ENCODE measurements around the gene TGM3.
A peak's percentile ranks its signal among the peaks of the same experiment; 100 is the strongest.

TGM3 gene

DNA sequence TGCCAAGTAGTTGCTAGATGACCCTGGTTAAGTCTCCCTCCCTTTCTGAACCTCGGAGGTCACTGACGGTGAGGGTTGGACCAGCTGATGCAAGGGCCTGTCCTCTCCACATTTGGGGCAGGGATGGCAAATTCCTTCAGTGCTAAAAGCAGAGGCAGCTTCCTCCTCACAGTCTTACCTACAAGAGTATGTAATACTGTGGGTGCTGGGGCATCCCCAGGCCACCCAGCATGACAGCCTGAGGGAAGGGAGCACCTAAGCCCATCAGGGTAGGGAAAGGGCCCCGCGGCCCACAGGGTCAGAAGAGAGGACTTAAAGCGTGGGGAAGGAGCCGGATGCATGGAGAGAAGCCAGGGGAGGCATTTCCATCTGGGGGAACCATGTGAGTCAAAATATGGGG is 38.0 kb downstream of the TGM3 start:
- no peak overlapping the region for H3K4me3 Mint-ChIP-seq
- DNase-seq (ENCODE audit: low spot score in 2 of 2): no peak
- no peaks in the 10 kb centered on the region for H3K36me3 Mint-ChIP-seq
- H3K27ac Mint-ChIP-seq: no peak overlapping the region
- H3K9me3 Mint-ChIP-seq: no peaks in the 10 kb centered on the region
- H3K4me1 Mint-ChIP-seq: no peaks in the 10 kb centered on the region
- no peak for ATAC-seq

DNA sequence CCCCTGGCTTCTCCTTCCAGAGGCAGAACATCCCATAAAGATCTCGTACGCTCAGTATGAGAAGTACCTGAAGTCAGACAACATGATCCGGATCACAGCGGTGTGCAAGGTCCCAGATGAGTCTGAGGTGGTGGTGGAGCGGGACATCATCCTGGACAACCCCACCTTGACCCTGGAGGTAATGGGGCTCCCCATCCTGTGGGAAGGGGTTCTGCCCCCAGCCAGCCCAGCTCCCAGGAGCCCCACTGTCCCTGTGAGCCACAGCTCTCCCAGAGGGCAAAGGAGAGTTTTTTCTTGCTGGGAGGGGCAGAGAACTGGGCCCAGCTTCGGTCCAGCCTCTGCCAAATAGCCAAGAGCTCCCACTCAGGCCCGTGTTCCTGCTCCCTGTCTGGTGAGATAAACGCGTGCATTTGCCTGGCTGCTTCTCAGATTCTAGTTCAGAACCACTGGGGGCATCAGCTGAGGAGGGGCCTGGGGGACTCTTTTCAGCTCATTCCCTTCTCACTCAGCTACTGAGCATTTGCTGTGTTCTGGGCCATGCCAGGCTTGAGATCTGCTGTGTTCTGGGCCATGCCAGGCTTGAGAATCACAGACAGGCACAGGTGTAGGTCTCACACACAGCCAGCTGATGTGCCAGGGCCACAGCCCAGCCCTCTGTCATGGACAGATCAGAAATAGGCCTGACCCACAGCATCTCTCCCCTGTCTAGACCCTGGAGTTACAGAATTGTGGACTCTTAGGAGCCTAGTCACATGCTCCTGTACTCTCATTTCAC is 39.5 kb downstream of the TGM3 start:
- ATAC-seq: no peak
- H3K4me3 Mint-ChIP-seq: no peak overlapping the region
- H3K4me1 Mint-ChIP-seq: no peaks in the 10 kb centered on the region
- no peak overlapping the region for H3K27ac Mint-ChIP-seq
- no peak for DNase-seq (ENCODE audit: low spot score in 2 of 2)
- no peaks in the 10 kb centered on the region for H3K9me3 Mint-ChIP-seq
- no peaks in the 10 kb centered on the region for H3K36me3 Mint-ChIP-seq

DNA sequence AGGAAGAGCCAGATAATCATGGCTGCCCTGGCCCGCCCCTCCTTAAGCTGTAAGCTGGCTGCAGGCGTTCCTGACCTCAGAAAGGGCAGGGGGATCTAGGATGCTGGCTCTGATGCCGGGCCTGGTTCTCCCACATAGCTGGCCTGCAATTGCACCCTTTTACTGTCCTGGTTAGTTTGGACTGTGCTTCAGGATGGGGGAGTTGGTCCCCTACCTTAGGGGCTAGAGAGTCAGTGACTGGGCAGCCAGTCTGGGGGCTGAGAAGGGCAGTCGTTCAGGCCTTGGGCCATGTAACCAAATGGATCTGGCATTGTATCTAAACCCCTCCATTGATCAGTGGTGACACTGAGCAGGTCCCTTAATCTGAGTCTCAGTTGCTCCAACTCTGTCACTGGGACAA is 40.7 kb downstream of the TGM3 start:
- Mint-ChIP-seq H3K4me3 (no peak overlapping the region), H3K36me3 (no peaks in the 10 kb centered on the region), H3K9me3 (no peaks in the 10 kb centered on the region), H3K27ac (no peak overlapping the region), H3K4me1 (no peaks in the 10 kb centered on the region)
- no peak for ATAC-seq
- DNase-seq (ENCODE audit: low spot score in 2 of 2): peak in 1 of 2 donors; percentile 15

DNA sequence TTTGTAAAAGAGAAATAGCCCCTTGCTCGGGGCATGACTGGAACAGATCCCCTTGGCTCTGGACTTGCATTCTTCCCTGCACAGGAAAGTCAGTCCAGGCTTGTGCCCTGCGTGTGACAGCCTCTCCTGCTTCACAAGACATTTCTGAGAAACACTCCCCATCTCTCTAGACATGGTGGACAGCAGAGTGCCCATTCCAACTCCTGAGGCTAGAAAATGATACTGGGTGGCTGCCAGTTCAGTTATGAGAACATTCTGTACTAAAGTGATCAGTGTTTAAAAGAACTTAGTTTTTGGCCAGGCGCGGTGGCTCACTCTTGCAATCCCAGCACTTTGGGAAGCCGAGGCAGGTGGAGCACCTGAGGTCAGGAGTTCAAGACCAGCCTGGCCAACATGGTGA is 41.3 kb downstream of the TGM3 start:
- Mint-ChIP-seq H3K36me3 (no peaks in the 10 kb centered on the region), H3K4me1 (no peaks in the 10 kb centered on the region), H3K9me3 (no peaks in the 10 kb centered on the region), H3K27ac (no peak overlapping the region), H3K4me3 (no peak overlapping the region)
- DNase-seq (ENCODE audit: low spot score in 2 of 2): peak in 1 of 2 donors; percentile 22
- no peak for ATAC-seq

DNA sequence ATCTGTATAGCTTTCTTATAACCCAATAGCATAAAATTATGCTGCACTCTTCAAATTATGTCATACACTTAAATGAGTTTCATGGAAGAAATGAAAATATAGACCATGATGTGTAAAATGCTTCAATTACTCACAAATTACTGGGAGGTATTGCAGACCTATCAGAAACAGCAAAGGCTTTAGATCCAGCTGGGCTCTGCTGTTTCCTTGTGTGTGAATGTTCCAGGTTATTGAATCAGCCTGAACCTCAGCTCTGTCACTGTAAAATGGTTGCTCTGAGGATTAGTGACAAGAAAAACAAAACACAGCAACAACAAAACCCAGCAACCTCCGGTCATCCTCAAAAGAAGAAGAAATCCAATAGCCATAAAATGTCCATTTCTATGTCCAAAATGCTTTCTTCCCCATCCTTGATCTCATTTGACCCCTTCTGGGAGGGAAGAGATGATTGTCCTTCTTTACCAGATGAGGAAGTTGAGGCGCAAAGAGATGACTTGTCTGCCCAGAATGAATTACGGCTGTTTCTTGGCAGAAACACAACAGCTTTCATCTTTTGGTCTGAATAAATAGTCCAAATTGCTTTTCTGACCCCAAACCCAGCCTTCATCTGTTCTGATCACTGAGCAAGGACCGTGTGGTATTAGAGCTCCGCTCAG is 42.7 kb downstream of the TGM3 start:
- no peaks in the 10 kb centered on the region for H3K9me3 Mint-ChIP-seq
- no peak for ATAC-seq

DNA sequence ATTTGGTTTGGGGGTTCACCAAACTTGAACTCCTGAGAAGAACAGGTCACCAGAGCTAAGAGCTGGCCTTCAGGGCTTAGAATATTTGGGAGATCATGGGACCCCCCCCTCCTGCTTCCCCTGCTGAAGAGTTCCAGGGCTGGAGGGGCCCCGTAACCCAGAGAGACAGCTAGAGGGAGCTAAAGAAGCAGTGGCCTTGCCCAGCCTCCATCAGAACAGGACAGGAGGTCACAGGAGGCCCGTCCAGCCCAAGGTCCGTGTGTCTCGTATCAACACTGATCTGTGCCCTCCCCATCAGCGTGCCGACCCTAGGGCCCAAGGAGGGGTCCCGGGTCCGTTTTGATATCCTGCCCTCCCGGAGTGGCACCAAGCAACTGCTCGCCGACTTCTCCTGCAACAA is 44.3 kb downstream of the TGM3 start:
- H3K9me3 Mint-ChIP-seq: no peaks in the 10 kb centered on the region
- ATAC-seq: no peak

More for the DNA sequence above, 42.7 kb downstream of the TGM3 start:
- no peak for DNase-seq (ENCODE audit: low spot score in 2 of 2)
- no peaks in the 10 kb centered on the region for H3K4me1 Mint-ChIP-seq
- no peaks in the 10 kb centered on the region for H3K36me3 Mint-ChIP-seq
- H3K4me3 Mint-ChIP-seq: no peak overlapping the region
- no peak overlapping the region for H3K27ac Mint-ChIP-seq

DNA sequence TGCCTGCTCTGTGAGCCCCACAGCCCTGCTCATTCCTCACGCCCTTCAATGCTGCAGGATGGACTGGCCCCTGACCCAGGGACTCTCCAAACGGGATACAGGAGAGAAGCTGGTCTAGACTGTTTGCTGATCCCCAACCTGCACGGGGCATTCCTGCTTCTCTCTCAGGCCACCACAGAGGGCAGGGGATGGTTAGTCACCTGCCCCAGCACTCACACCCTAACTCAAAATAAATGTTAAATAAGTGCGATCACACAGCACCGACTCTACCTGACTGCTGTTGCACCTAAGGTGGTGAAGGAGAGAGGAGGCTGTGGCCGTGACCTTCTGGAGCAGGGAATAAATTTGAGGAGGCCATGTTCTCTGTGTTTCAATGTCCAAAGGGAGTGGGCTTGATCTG is 45.0 kb downstream of the TGM3 start:
- H3K4me3 Mint-ChIP-seq: no peak overlapping the region
- no peak overlapping the region for H3K27ac Mint-ChIP-seq
- no peaks in the 10 kb centered on the region for H3K9me3 Mint-ChIP-seq
- no peaks in the 10 kb centered on the region for H3K4me1 Mint-ChIP-seq
- DNase-seq (ENCODE audit: low spot score in 2 of 2) (no peak), ATAC-seq (no peak)
- no peaks in the 10 kb centered on the region for H3K36me3 Mint-ChIP-seq

More for the DNA sequence above, 44.3 kb downstream of the TGM3 start:
- H3K27ac Mint-ChIP-seq: no peak overlapping the region
- DNase-seq (ENCODE audit: low spot score in 2 of 2): peak in 1 of 2 donors; percentile 29
- H3K4me1 Mint-ChIP-seq: no peaks in the 10 kb centered on the region
- no peak overlapping the region for H3K4me3 Mint-ChIP-seq
- H3K36me3 Mint-ChIP-seq: no peaks in the 10 kb centered on the region

DNA sequence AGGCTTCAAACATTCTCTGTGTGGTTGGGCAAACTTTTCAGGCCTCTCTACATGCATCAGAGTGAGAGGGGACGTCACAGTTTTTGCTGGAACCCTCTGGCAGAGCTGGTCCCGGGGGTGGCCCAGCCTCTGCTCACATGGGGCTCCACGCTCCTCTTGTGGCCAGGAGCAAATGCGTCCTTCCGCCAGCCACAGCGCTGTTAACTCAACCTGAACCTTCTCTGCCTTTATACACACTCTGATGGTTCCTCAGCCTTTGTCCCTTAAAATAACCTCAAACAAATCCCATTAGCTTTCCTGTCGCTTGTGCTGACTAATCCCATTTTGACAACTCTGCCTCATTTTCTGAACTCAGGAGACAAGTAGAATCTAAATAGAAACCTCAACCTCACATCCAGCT is 45.5 kb downstream of the TGM3 start:
- H3K4me3 Mint-ChIP-seq: no peak overlapping the region
- DNase-seq (ENCODE audit: low spot score in 2 of 2): peak in 1 of 2 donors; percentile 8
- H3K9me3 Mint-ChIP-seq: no peaks in the 10 kb centered on the region
- ATAC-seq: no peak
- H3K4me1 Mint-ChIP-seq: no peaks in the 10 kb centered on the region
- no peak overlapping the region for H3K27ac Mint-ChIP-seq
- H3K36me3 Mint-ChIP-seq: no peaks in the 10 kb centered on the region

DNA sequence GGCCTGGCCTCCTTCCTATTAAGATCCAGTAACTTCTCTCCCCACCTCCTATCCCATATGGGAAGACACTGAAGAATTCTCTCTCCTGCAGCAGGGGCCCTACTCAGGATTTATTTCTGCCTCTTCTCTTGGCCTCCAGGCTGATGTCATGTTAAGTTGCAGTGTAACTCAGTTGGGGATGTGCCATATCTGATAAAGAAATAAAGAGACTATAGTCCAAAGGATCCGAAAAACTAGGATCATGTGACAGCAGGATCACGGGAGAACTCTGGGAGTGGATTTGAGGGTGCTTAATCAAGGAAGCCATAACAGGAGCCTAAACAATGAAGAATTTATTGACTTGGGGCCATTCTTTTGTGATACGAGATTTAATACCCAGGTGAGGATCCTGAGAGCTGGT is 46.4 kb downstream of the TGM3 start:
- no peak for ATAC-seq
- Mint-ChIP-seq H3K4me1 (no peaks in the 10 kb centered on the region), H3K27ac (no peak overlapping the region), H3K4me3 (no peak overlapping the region), H3K36me3 (no peaks in the 10 kb centered on the region), H3K9me3 (no peaks in the 10 kb centered on the region)
- no peak for DNase-seq (ENCODE audit: low spot score in 2 of 2)

DNA sequence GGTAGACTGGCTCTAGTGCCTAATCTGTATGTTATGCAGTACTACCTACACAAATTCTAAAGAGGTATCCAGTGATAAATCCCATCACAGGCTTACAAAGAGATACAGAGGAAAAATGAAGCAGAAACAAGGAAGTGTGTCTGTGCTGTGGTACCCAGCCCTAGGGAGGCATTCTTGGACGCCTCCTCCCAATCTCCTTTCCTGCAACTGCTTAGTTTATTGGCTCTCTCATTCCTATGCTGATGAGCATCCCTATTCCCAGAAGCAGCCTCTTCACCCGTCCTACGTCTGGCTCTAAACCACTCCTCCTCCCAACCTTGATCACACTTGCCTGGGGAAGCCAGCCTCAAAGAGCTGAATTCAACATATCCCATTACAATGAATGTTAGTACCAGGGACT is 50.4 kb downstream of the TGM3 start:
- H3K27ac Mint-ChIP-seq: no peak overlapping the region
- ATAC-seq (no peak), DNase-seq (ENCODE audit: low spot score in 2 of 2) (no peak)
- H3K4me1 Mint-ChIP-seq: no peaks in the 10 kb centered on the region
- no peak overlapping the region for H3K4me3 Mint-ChIP-seq
- no peaks in the 10 kb centered on the region for H3K9me3 Mint-ChIP-seq
- H3K36me3 Mint-ChIP-seq: no peaks in the 10 kb centered on the region

DNA sequence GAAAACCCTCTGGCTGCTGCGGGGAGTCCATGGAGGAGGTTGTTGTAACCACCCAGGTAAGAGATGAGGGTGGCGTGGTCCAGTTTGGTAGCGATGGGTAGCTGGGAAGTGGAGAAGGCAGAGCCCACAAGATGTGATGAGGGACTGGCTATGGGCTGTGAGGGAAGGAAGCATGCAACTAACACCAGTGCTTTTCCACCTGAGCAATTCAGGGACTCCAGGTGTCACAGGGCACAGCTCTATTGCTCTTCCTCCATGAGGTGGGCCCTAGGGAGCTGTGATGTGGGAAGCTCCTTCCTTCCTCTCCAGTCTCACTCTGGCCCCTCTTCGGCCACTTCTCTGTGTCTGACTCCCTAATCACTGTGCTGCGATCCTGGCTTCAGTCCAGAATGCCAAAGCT is 52.5 kb downstream of the TGM3 start:
- Mint-ChIP-seq H3K4me3 (no peak overlapping the region), H3K4me1 (no peaks in the 10 kb centered on the region), H3K9me3 (no peaks in the 10 kb centered on the region), H3K36me3 (no peaks in the 10 kb centered on the region), H3K27ac (peak overlapping the region; percentile 51)
- DNase-seq (ENCODE audit: low spot score in 2 of 2): no peak
- ATAC-seq: no peak

DNA sequence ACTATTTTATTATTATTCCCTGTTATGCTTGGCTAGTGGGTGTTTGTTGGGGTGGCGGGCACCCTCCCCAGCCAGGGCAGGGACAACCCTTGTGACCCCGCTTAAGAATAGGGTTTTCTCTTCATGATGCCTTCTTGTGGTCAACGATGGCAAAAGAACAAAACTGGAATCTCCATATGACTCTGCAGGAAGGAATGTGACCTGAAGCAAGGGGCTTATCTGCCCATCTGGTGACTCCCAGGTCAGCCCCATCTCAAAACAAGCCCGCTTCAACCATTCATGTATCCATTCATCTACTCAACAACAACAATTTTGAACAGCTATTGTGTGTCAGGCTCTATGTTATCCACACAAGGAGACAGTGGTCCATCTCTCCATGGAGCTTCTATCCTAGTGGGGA is 54.0 kb downstream of the TGM3 start:
- no peaks in the 10 kb centered on the region for H3K9me3 Mint-ChIP-seq
- H3K4me1 Mint-ChIP-seq: no peaks in the 10 kb centered on the region
- ATAC-seq (no peak), DNase-seq (ENCODE audit: low spot score in 2 of 2) (no peak)
- H3K36me3 Mint-ChIP-seq: no peaks in the 10 kb centered on the region
- H3K4me3 Mint-ChIP-seq: no peak overlapping the region
- no peak overlapping the region for H3K27ac Mint-ChIP-seq

DNA sequence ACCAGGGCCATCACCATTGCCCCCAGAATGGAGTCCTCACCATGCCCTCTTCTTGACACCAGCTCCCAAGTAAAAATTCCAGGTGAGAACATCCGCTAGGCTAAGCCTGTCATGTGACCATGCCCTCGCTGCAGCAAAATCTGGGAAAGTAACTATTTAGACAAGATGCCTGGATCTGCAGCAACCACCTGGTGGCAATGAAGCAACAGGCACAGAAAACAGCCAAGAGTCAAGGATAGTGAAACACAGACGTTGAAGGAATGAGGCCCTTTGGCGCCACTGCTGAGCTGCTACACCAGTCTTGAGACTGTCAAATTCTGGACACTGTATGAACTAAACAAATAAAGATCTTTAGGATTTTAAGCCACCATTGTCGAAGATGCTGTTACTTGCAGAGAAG is 54.8 kb downstream of the TGM3 start:
- no peaks in the 10 kb centered on the region for H3K36me3 Mint-ChIP-seq
- H3K27ac Mint-ChIP-seq: no peak overlapping the region
- no peak for ATAC-seq
- no peaks in the 10 kb centered on the region for H3K9me3 Mint-ChIP-seq
- no peak overlapping the region for H3K4me3 Mint-ChIP-seq
- H3K4me1 Mint-ChIP-seq: no peaks in the 10 kb centered on the region
- DNase-seq (ENCODE audit: low spot score in 2 of 2): no peak

DNA sequence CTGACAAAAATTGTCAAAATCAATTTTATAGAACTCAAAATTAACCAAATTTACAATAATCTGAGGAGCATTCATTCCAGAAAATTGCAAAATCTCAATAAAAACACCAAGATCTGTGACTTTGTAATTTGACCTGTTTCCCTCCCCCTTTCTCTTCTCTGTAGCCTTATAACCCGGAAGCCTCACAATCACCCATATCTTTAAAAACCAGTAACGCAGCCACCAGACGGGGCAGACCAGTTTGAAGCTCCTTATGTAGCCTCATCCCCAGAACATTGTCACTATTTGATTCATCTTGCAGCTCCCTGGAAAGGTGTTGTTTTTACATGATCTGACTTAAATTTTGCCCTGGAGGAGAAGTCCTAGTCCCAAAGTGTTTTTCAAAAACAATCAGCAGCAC is 57.4 kb downstream of the TGM3 start:
- H3K4me1 Mint-ChIP-seq: no peaks in the 10 kb centered on the region
- ATAC-seq (no peak), DNase-seq (ENCODE audit: low spot score in 2 of 2) (no peak)
- H3K4me3 Mint-ChIP-seq: no peak overlapping the region
- no peak overlapping the region for H3K27ac Mint-ChIP-seq
- no peaks in the 10 kb centered on the region for H3K36me3 Mint-ChIP-seq
- H3K9me3 Mint-ChIP-seq: no peaks in the 10 kb centered on the region

DNA sequence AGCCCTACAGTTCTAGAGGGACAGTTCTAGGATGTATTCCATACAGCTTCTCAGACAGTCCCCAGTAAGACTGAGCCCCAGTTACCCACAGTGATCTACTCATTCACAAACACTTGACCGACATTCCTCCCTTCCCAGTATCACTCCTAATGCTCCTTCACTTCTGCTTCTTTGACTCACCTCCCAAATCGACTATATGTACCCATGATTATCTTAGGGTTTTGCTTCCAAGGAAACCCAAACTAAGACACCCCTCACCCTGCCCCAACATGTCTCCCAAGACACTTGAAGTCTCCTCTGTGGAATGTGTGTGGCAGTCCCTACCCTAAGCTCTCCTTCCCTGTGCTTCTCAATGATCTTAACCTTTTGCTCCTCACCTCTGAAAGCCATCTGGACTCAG is 61.3 kb downstream of the TGM3 start:
- H3K9me3 Mint-ChIP-seq: peaks cover 14% of the 10 kb centered on the region
- no peak overlapping the region for H3K27ac Mint-ChIP-seq
- H3K4me1 Mint-ChIP-seq: no peaks in the 10 kb centered on the region
- H3K36me3 Mint-ChIP-seq: no peaks in the 10 kb centered on the region
- DNase-seq (ENCODE audit: low spot score in 2 of 2): peak in 1 of 2 donors; percentile 4
- no peak overlapping the region for H3K4me3 Mint-ChIP-seq
- no peak for ATAC-seq

DNA sequence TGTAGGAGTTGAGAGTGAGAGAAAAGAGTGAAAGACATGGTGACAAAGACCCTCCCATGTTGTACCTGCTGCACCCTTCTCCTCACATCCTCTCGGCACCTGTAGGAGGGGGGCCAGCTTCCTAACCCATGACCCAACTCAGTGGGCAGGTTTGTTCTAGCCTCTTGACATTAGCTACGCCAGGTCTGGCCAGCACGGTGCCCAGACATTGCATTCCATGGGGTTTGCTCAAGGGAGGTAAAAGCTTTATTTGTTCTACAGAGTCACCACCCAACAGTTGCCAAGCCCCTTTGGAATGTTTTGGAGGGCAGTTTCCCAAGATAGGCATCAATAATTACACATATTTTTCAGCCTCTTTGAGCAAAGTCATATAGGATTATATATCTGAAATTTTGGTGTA is 62.2 kb downstream of the TGM3 start:
- H3K4me1 Mint-ChIP-seq: no peaks in the 10 kb centered on the region
- H3K27ac Mint-ChIP-seq: no peak overlapping the region
- DNase-seq (ENCODE audit: low spot score in 2 of 2) (peak in 1 of 2 donors; percentile 10), ATAC-seq (no peak)
- no peaks in the 10 kb centered on the region for H3K36me3 Mint-ChIP-seq
- peaks cover 14% of the 10 kb centered on the region for H3K9me3 Mint-ChIP-seq
- H3K4me3 Mint-ChIP-seq: no peak overlapping the region
